ENCODE results near the gene CWC15.
"Not testable (repeated sequence)": the region's sequence is repeated elsewhere in the genome, so short reads cannot be mapped to it uniquely, and the experiment has no call there.

The CWC15 gene

DNA sequence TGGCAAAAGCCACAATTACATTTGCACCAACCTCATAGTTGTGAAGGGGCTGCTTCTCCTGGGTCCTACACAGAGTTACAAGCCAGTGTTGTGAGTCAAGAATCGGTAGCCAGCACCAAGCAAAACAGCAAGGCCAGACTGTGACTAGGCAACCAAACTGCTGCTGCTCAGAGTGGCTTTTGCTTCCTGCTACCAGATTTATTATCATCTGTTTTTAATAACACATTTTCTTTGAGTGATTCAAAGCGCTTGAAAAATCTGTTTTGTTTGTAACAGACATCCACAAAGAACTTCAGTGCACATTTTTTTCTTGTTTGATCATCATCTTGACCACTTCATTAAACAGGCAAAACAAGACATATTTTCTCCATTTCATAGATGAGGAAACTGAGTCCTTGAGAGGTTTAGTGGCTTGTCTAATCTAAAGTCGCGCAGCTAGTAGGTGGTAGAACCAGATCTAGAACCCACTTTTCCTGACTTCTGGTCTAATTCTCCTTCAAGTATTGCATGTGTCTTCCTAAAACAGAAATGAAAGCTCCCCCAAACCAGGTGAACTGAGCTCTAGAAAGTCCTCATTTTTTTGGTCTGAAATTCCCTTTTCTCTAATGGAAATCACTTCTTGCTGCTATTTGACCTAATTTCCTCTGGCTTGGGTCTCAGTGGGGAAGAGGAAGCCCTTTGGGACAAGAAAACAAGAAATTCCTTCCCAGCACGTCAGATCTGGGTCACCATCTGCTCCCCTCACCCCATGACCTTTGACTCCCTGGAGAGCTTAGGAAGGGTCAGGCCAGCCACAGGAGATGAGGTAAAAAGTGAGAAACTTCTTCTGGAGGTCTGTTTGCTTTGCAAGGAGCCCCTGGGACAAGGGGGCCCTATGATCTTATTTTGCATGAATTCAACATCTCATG, 39.9 kb downstream of the CWC15 start:
- no peaks in the 10 kb centered on the region for H3K4me1 Mint-ChIP-seq
- no peaks in the 10 kb centered on the region for H3K36me3 Mint-ChIP-seq
- peaks cover 2% of the 10 kb centered on the region for H3K9me3 Mint-ChIP-seq
- H3K4me3 Mint-ChIP-seq, result no peak overlapping the region
- ATAC-seq (no peak), DNase-seq (ENCODE audit: low spot score in 2 of 2) (no peak)
- H3K27ac Mint-ChIP-seq, result no peak overlapping the region

DNA sequence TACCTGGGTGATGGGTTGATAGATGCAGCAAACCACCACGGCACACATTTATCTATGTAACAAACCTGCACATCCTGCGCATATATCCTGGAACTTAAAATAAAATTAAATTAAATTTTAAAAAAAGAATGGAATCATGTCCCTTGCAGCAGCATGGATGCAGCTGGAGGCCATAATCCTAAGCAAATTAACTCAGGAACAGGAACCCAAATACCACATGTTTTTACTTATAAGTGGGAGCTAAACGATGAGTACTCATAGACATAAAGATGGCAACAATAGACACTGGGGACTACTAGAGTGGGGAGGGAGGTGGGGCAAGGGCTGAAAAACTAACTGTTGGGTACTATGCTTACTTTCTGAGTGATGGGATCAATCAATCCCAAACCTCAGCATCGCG, 40.9 kb downstream of the CWC15 start:
- no peaks in the 10 kb centered on the region for H3K4me1 Mint-ChIP-seq
- no peak overlapping the region for H3K27ac Mint-ChIP-seq
- peaks cover 2% of the 10 kb centered on the region for H3K9me3 Mint-ChIP-seq
- DNase-seq (ENCODE audit: low spot score in 2 of 2), result no peak
- no peaks in the 10 kb centered on the region for H3K36me3 Mint-ChIP-seq
- ATAC-seq, result no peak
- H3K4me3 Mint-ChIP-seq, result no peak overlapping the region

DNA sequence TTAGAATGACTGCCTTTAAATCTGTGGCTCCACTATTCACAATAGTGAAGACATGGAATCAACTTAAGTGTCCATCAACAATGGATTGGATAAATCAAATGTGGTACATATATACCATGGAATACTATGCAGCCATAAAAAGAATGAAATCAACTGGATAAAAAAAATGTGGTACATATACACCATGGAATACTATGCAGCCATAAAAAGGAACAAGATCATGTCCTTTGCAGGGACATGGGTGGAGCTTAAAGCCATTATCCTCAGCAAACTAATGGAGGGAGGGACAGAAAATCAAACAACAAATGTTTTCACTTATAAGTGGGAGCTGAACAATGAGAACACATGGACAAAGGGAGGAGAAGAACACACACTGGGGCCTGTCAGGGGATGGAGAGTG, 41.3 kb downstream of the CWC15 start:
- not testable (repeated sequence) for DNase-seq (ENCODE audit: low spot score in 2 of 2); H3K27ac Mint-ChIP-seq; ATAC-seq; H3K36me3 Mint-ChIP-seq; H3K4me1 Mint-ChIP-seq; H3K4me3 Mint-ChIP-seq; H3K9me3 Mint-ChIP-seq

- H3K27ac Mint-ChIP-seq, result no peak overlapping the region
- peaks cover 2% of the 10 kb centered on the region for H3K9me3 Mint-ChIP-seq
- H3K4me3 Mint-ChIP-seq, result no peak overlapping the region
- ATAC-seq (no peak), DNase-seq (ENCODE audit: low spot score in 2 of 2) (no peak)
- H3K36me3 Mint-ChIP-seq, result no peaks in the 10 kb centered on the region
- H3K4me1 Mint-ChIP-seq, result peaks cover 27% of the 10 kb centered on the region
Observed at GRCh38 chr11:94928117-94928990, 45.0 kb downstream of the CWC15 start.

DNA sequence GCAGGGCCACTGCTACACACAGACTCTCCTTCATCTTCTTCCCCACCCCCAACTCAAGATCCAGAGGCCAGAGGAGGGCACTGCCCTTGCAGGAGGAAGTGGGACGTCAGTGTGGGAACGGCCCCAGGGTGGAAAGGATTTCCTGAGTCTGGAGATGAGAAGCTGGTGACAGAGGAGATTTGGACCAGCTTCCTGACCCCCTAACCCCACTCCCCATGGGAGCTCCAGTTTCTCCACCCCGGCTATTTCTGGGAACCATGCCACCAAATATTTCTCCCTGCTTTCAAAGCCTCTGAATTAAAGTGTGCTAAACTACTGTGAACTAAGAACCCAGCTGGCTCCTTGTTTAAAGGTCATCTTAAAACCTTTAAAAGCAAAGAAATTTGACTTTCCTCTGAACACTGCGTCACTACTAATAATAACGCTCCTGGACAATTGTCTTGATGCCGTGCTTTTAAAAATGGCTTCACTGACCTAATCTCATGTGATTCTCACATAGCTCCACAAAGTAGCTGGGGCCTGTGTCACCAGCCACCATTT, 46.6 kb downstream of the CWC15 start:
- ATAC-seq (no peak), DNase-seq (ENCODE audit: low spot score in 2 of 2) (no peak)
- Mint-ChIP-seq H3K4me3 (no peak overlapping the region), H3K36me3 (no peaks in the 10 kb centered on the region), H3K9me3 (no peaks in the 10 kb centered on the region), H3K4me1 (peaks cover 27% of the 10 kb centered on the region), H3K27ac (no peak overlapping the region)

GRCh38 chr11:94926271-94926625, 47.1 kb downstream of the CWC15 start:
- Mint-ChIP-seq H3K27ac (peak overlapping the region; percentile 73), H3K4me1 (peaks cover 27% of the 10 kb centered on the region), H3K4me3 (no peak overlapping the region), H3K36me3 (no peaks in the 10 kb centered on the region), H3K9me3 (no peaks in the 10 kb centered on the region)
- DNase-seq (ENCODE audit: low spot score in 2 of 2) (no peak), ATAC-seq (no peak)

DNA sequence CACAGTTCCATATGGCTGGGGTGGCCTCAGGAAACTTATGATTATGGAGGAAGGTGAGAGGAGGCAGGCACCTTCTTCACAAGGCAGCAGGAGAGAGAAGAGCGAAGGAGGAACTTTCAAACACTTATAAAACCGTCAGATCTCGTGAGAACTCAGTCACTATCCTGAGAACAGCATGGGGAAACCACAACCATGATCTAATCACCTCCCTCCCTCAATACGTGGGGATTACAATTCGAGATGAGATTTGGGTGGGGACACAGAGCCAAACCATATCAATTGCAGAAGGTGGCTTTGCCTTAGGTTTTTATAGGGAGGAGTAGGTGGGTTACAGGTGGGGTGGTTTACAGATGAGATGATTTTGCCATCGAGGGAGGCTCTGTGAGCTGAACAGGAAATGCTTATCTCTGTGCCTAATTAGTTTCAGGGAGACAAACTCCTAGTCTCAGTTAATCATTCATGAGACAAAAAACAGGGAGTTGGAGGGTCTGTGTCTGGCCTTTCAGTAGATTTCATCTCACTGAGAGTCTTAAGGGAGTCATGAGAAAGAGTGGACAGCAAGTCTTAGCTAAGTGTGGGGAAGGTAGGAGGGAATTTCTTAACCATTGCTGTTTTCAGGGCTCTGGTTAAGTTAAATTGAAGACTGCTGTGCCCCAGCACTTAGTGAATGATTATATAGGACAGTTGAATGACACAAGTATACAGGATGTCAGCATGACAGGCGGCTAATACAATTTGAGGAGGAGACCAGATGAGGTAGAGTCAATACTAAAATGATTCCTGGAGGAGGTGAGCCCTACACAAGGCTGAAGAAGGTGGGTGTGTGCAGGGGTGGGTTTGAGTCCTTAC, 47.7 kb downstream of the CWC15 start:
- Mint-ChIP-seq H3K4me1 (peaks cover 27% of the 10 kb centered on the region), H3K9me3 (no peaks in the 10 kb centered on the region), H3K36me3 (no peaks in the 10 kb centered on the region), H3K4me3 (no peak overlapping the region), H3K27ac (peak overlapping the region; percentile 73)
- ATAC-seq (no peak), DNase-seq (ENCODE audit: low spot score in 2 of 2) (no peak)

- peak overlapping the region; percentile 73 for H3K27ac Mint-ChIP-seq
- peak overlapping the region; percentile 0 for H3K4me3 Mint-ChIP-seq
- H3K36me3 Mint-ChIP-seq, result no peaks in the 10 kb centered on the region
- DNase-seq (ENCODE audit: low spot score in 2 of 2), result no peak
- H3K9me3 Mint-ChIP-seq, result no peaks in the 10 kb centered on the region
- peak; percentile 63 for ATAC-seq
- peaks cover 27% of the 10 kb centered on the region for H3K4me1 Mint-ChIP-seq
Observed at GRCh38 chr11:94924612-94925011, 48.7 kb downstream of the CWC15 start.

GRCh38 chr11:94924171-94924572, 49.2 kb downstream of the CWC15 start:
- DNase-seq (ENCODE audit: low spot score in 2 of 2) (no peak), ATAC-seq (peak; percentile 27)
- peak overlapping the region; percentile 73 for H3K27ac Mint-ChIP-seq
- H3K4me3 Mint-ChIP-seq, result peak overlapping the region; percentile 0
- H3K36me3 Mint-ChIP-seq, result no peaks in the 10 kb centered on the region
- H3K9me3 Mint-ChIP-seq, result no peaks in the 10 kb centered on the region
- H3K4me1 Mint-ChIP-seq, result peaks cover 27% of the 10 kb centered on the region

DNA sequence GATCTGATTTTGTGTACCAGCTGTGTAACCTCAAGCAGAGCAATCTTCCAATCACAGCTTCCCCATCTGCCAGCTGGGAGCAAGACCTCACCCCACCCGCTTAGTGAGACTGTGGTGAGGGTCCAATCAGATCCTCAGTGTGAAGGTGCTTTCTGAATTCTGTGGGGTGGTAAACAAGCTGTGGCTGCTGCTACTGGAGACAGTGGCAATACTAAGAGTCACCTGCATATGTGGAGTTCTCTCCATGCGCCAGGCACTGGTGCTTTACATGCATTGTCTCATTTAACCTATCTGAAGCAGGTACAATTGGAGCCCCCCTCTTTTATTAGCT, 50.4 kb downstream of the CWC15 start:
- ATAC-seq (no peak), DNase-seq (ENCODE audit: low spot score in 2 of 2) (no peak)
- Mint-ChIP-seq H3K27ac (no peak overlapping the region), H3K36me3 (no peaks in the 10 kb centered on the region), H3K4me1 (peaks cover 27% of the 10 kb centered on the region), H3K9me3 (no peaks in the 10 kb centered on the region), H3K4me3 (no peak overlapping the region)

DNA sequence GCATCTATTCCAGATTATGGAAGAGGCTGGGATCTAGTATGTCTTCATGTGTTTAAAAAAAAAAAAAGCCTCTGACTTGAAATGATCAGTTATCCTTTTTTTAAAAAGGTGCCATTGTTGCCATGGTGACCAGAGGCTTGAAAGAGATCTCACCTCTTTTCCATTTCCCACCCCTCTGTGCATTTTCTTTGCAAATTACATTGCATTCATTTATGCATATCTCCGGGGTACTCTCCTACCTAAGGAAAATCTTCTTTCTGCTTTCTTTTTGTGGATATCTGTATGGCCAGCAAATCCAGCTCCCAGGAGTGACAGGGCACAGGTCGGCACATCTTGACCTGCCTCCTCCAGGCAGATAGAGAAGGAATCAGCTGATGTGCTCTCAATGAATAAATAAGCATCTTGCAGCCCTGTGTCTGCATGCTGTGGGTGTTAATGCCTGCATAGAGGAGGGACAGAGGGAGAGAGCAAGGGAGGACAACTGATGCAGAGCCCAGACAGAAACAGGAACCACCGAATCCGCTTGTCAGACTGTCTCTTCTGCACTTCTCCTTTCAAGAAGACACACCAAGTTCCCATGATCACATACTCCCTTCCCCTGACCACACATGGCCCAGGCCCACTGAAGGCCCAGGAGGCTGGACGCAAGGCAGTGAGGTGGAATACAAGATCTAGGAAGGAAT, 50.9 kb downstream of the CWC15 start:
- H3K9me3 Mint-ChIP-seq, result no peaks in the 10 kb centered on the region
- H3K4me3 Mint-ChIP-seq, result no peak overlapping the region
- peaks cover 27% of the 10 kb centered on the region for H3K4me1 Mint-ChIP-seq
- no peak for ATAC-seq
- DNase-seq (ENCODE audit: low spot score in 2 of 2), result no peak
- no peak overlapping the region for H3K27ac Mint-ChIP-seq
- no peaks in the 10 kb centered on the region for H3K36me3 Mint-ChIP-seq

GRCh38 chr11:94920311-94920710, 53.0 kb downstream of the CWC15 start:
- Mint-ChIP-seq H3K36me3 (no peaks in the 10 kb centered on the region), H3K4me1 (peaks cover 17% of the 10 kb centered on the region), H3K27ac (no peak overlapping the region), H3K4me3 (no peak overlapping the region), H3K9me3 (no peaks in the 10 kb centered on the region)
- ATAC-seq (no peak), DNase-seq (ENCODE audit: low spot score in 2 of 2) (no peak)

DNA sequence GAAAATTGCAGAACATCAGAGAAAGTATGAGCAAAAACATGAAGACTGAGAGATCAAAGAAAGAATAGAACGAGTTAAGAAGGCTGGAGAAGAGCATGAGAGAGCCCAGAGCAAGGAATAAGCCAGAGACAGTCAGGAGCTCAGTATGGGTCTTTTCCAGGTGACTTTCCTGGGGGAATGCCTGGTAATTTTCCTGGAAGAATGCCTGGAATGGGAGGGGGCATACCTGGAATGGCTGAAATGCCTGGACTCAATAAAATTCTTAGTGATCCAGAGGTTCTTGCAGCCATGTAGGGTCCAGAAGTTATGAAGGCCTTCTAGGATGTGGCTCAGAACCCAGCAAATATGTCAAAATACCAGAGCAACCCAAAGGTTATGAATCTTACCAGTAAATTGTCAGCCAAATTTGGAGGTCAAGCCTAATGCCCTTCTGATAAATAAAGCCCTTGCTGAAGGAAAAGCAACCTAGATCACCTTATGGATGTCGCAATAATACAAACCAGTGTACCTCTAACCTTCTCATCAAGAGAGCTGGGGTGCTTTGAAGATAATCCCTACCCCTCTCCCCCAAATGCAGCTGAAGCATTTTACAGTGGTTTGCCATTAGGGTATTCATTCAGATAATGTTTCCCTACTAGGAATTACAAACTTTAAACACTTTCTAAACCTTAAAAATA, 59.5 kb downstream of the CWC15 start:
- not testable (repeated sequence) for DNase-seq (ENCODE audit: low spot score in 2 of 2); ATAC-seq; H3K27ac Mint-ChIP-seq; H3K4me1 Mint-ChIP-seq; H3K9me3 Mint-ChIP-seq; H3K36me3 Mint-ChIP-seq; H3K4me3 Mint-ChIP-seq

- ATAC-seq (no peak), DNase-seq (ENCODE audit: low spot score in 2 of 2) (no peak)
- H3K27ac Mint-ChIP-seq, result no peak overlapping the region
- no peaks in the 10 kb centered on the region for H3K4me1 Mint-ChIP-seq
- H3K9me3 Mint-ChIP-seq, result no peaks in the 10 kb centered on the region
- no peaks in the 10 kb centered on the region for H3K36me3 Mint-ChIP-seq
- no peak overlapping the region for H3K4me3 Mint-ChIP-seq
Observed at GRCh38 chr11:94912806-94913205, 60.5 kb downstream of the CWC15 start.
